HEK293 (cell line): ENCODE measurements around the gene FAM89B.
A peak's percentile ranks its signal among the peaks of the same experiment; 100 is the strongest.

ENCODE experiments used
- CTCF ChIA-PET: fragments of 350-600 bp; formaldehyde crosslinking; extraction: SDS; loops from one replicate; lab custom pipeline; 2021; ENCODE audit warnings: antibody characterized with exemption; lab: Yijun Ruan, JAX
- POLR2A ChIA-PET: fragments of 300-600 bp; formaldehyde crosslinking; extraction: SDS; loops from one replicate; lab custom pipeline; 2020; ENCODE audit warnings: antibody characterized with exemption, inconsistent platforms; lab: Yijun Ruan, JAX
- H3K27ac ChIP-seq: fragments of 200-500 bp; sonication (Bioruptor generic); 2 replicates; pipeline ENCODE4 v1.5.1; 2014; ENCODE audit warnings: low read depth, low read length, control low read depth, inconsistent platforms; ENCODE audit errors: extremely low read depth
- H3K36me3 ChIP-seq, 2 experiments: fragments of 200-500 bp in 1 of 2; sonication (Bioruptor generic) in 1 of 2; 1 replicate in 1 of 2; 2 replicates in 1 of 2; pipeline ENCODE4 v1.5.1; 2014 to 2017; ENCODE audit warnings: inconsistent platforms in 2 of 2, low read length in 2 of 2; ENCODE audit not compliant: control insufficient read depth in 2 of 2, insufficient read depth in 1 of 2
- H3K4me1 ChIP-seq: fragments of 200-500 bp; sonication (Bioruptor generic); 2 replicates; pipeline ENCODE4 v1.5.1; 2014; ENCODE audit warnings: mild to moderate bottlenecking, low read length, inconsistent platforms; ENCODE audit not compliant: control insufficient read depth, insufficient read depth
- H3K4me3 ChIP-seq: 2 replicates; pipeline ENCODE4 v1.5.1; 2011; ENCODE audit warnings: low read depth, mild to moderate bottlenecking, control low read depth, low read length, moderate library complexity
- H3K9me3 ChIP-seq: fragments of 200-500 bp; sonication (Bioruptor generic); 2 replicates; pipeline ENCODE4 v1.5.1; 2014; ENCODE audit warnings: low read depth, low read length, inconsistent platforms; ENCODE audit not compliant: control insufficient read depth, insufficient read depth
- EGR2 ChIP-seq: fragments of 450-650 bp; formaldehyde crosslinking; IDR thresholded peaks from 2 replicates; pipeline ENCODE4 v1.5.1; 2016; ENCODE audit warnings: low read depth, missing biosample characterization, missing genetic modification characterization
- WT1 ChIP-seq: fragments of 450-650 bp; formaldehyde crosslinking; IDR thresholded peaks from 2 replicates; pipeline ENCODE4 v1.5.1; 2016; ENCODE audit warnings: missing biosample characterization, missing genetic modification characterization
- ZBTB17 ChIP-seq: fragments of 450-650 bp; formaldehyde crosslinking; IDR thresholded peaks from 2 replicates; pipeline ENCODE4 v1.5.1; 2016; ENCODE audit warnings: missing biosample characterization, missing genetic modification characterization
- ZBTB7A ChIP-seq: fragments of 450-650 bp; formaldehyde crosslinking; IDR thresholded peaks from 2 replicates; pipeline ENCODE4 v1.5.1; 2016; ENCODE audit warnings: low read depth, missing biosample characterization, missing genetic modification characterization
- ZFP3 ChIP-seq: fragments of 450-650 bp; formaldehyde crosslinking; IDR thresholded peaks from 2 replicates; pipeline ENCODE4 v1.5.1; 2016; ENCODE audit warnings: low read depth, missing biosample characterization, missing genetic modification characterization
- ZNF19 ChIP-seq: fragments of 450-650 bp; formaldehyde crosslinking; IDR thresholded peaks from 2 replicates; pipeline ENCODE4; 2016; ENCODE audit warnings: missing biosample characterization, missing genetic modification characterization, low read depth
- ZNF433 ChIP-seq: fragments of 450-650 bp; formaldehyde crosslinking; IDR thresholded peaks from 2 replicates; pipeline ENCODE4 v1.5.1; 2016; ENCODE audit warnings: missing biosample characterization, missing genetic modification characterization, low read depth
- ZNF747 ChIP-seq: fragments of 450-650 bp; formaldehyde crosslinking; IDR thresholded peaks from 2 replicates; pipeline ENCODE4 v1.5.1; 2016; ENCODE audit warnings: missing biosample characterization, missing genetic modification characterization
- ZNF768 ChIP-seq: fragments of 450-650 bp; formaldehyde crosslinking; IDR thresholded peaks from 2 replicates; pipeline ENCODE4 v1.5.1; 2018; ENCODE audit warnings: missing biosample characterization, mild to moderate bottlenecking, missing genetic modification characterization
- TF ChIP-seq, protein P1 (sequence below): fragments of 450-650 bp; IDR thresholded peaks from 2 replicates; pipeline ENCODE4 v1.5.1; 2018; ENCODE audit warnings: missing biosample characterization, mild to moderate bottlenecking, missing genetic modification characterization
- TF ChIP-seq, protein P2 (sequence below): fragments of 450-650 bp; formaldehyde crosslinking; IDR thresholded peaks from 2 replicates; pipeline ENCODE4 v1.5.1; 2017; ENCODE audit warnings: missing biosample characterization, missing genetic modification characterization
- TF ChIP-seq, protein P3 (sequence below): fragments of 450-650 bp; formaldehyde crosslinking; IDR thresholded peaks from 2 replicates; pipeline ENCODE4 v1.5.1; 2016; ENCODE audit warnings: missing biosample characterization, missing genetic modification characterization, low read depth
- TF ChIP-seq, protein P4 (sequence below): fragments of 450-650 bp; formaldehyde crosslinking; IDR thresholded peaks from 2 replicates; pipeline ENCODE4 v1.5.1; 2016; ENCODE audit warnings: missing biosample characterization, missing genetic modification characterization
- TF ChIP-seq, protein P5 (sequence below): fragments of 450-650 bp; formaldehyde crosslinking; IDR thresholded peaks from 2 replicates; pipeline ENCODE4 v1.5.1; 2016; ENCODE audit warnings: missing biosample characterization, missing genetic modification characterization

The FAM89B gene

DNA sequence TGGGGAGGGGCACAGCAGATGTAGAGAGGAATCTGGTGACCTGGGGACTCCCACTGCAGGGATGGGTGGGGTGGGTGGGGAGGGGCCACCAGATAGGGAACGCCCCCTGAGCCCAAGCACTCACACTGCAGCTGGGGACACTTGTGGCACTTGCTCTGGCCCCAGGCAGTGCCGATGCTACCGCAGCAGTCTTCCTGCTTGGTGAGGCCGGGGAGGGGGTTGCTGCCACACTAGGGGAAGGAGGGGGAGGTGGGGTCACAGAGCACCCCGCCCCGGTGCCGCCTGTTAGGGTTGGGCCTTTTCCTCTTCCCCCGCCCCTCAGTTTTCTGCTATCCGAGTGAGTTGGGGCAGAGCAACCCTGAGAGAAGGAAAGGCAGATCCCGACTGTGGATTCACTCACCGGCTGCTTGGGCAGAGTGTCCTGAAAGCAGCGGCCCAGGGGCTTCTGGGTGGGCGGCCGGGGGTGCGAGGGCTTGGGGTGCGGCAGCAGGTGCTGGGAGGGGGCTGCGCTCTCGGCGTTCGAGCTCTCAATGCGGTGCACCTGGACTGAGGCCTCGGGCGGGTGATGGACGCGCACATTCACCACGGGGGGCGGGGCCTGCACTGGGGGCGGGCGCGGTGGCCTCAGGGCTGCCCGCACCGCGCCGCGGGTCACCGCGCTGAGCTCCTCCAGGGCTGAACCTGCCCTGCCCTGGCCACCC, 18.9 kb upstream of the FAM89B start (continued):
- TF ChIP-seq, protein P1, sequence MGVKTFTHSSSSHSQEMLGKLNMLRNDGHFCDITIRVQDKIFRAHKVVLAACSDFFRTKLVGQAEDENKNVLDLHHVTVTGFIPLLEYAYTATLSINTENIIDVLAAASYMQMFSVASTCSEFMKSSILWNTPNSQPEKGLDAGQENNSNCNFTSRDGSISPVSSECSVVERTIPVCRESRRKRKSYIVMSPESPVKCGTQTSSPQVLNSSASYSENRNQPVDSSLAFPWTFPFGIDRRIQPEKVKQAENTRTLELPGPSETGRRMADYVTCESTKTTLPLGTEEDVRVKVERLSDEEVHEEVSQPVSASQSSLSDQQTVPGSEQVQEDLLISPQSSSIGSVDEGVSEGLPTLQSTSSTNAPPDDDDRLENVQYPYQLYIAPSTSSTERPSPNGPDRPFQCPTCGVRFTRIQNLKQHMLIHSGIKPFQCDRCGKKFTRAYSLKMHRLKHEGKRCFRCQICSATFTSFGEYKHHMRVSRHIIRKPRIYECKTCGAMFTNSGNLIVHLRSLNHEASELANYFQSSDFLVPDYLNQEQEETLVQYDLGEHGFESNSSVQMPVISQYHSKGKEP (tag by site-specific recombination), result 0 out of 2 replicates have a peak, but pooled peaks have one; percentile 34
- TF ChIP-seq ZFP3 (tag by site-specific recombination), result no peak

DNA sequence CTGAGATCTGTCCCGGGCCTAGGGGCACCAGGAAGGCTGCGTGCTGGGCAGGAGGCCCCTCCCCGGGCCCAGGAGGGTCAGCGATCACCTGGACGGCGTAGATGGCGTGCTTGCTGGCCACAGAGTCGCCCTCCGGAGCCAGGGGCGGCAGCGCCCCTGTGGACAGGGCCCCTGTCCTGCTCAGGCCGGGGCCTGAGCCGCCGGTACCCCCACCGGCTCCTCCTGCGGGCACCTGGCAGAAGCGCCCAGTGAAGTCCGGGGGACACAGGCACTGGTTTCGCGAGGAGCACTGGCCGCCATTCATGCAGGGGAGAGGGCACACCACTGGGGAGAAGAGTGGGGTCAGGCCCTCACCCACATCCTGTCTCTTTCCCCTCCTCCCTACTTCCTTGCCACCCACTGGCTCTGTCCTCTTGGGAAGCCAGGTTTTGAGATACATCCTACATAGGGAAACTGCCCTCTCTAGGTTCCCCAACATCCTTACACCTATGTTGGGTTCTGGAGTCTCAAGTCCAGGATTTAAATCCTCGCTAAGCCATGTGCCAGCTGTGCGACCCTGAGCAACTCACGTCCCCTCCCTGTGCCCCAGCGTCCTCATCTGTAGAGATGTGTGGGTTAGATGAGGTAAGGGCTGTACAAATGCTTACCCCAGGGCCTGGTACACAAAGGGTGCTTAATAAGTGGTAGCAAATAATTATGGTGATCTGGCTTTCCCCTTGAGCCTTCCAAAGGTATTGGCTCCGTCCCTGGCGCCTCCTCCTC, 18.1 kb upstream of the FAM89B start:
- no peak overlapping the region for H3K27ac ChIP-seq
- CTCF ChIA-PET, result interaction anchor here (0.5 to 4.3 kb wide), 2 partner anchors 12 to 137 kb away, joined by 5 to 53 read pairs; no protein-coding TSS in a partner anchor
- H3K4me1 ChIP-seq, result peaks cover 8% of the 10 kb centered on the region
- POLR2A ChIA-PET, result no interaction called here
- no peak for TF ChIP-seq WT1 (tag by site-specific recombination)
- TF ChIP-seq EGR2 (tag by site-specific recombination), result 0 out of 2 replicates have a peak, but pooled peaks have one; percentile 7
- no peak for TF ChIP-seq ZNF747 (tag by site-specific recombination)
- no peaks in the 10 kb centered on the region for H3K9me3 ChIP-seq
- H3K4me3 ChIP-seq, result no peak overlapping the region
- peaks cover 5 to 33% of the 10 kb centered on the region in 2 experiments; a peak in 2 of 3 replicates for H3K36me3 ChIP-seq

DNA sequence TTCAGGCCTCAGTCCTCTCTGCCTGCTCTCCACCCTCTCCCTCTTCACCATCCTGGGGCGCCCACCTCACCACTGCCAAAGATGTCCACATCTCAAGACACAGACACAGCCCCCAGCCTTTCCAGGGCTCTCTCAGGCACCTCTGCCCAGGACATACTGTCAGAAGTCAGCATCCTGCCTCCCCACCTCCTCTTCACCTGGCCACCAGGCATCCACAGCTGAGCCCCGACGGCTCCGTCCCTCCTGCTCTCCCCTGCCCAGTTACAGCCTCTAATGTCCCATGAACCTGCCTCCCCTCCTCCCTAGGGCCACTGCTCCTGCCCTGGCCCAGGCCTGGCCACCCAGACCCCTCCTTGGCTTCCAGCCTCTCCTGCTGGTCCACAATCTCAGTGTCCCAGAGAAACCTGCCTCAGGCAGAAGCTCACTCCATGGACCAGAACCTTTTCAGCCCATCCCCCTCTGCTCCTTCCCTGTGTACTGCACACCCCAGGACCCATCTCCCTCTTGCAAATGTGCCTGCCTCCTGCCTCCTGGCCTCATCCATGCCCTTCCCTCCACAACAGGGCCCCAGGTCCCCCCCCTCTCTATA, 17.4 kb upstream of the FAM89B start:
- ChIA-PET POLR2A (no interaction called here), CTCF (interaction anchor here (0.5 to 1.0 kb wide), 7 partner anchors 14 to 1458 kb away, joined by 3 to 5 read pairs (median 4); partner anchors contain the start of genes FAM89B and FIBP)
- no peak for TF ChIP-seq ZNF433 (tag by site-specific recombination)
- no peak for TF ChIP-seq ZNF19
- no peak for TF ChIP-seq ZNF768 (tag by site-specific recombination)
- no peak for TF ChIP-seq ZBTB7A (tag by site-specific recombination)
- TF ChIP-seq, protein P2, sequence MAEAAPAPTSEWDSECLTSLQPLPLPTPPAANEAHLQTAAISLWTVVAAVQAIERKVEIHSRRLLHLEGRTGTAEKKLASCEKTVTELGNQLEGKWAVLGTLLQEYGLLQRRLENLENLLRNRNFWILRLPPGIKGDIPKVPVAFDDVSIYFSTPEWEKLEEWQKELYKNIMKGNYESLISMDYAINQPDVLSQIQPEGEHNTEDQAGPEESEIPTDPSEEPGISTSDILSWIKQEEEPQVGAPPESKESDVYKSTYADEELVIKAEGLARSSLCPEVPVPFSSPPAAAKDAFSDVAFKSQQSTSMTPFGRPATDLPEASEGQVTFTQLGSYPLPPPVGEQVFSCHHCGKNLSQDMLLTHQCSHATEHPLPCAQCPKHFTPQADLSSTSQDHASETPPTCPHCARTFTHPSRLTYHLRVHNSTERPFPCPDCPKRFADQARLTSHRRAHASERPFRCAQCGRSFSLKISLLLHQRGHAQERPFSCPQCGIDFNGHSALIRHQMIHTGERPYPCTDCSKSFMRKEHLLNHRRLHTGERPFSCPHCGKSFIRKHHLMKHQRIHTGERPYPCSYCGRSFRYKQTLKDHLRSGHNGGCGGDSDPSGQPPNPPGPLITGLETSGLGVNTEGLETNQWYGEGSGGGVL (tag by site-specific recombination), result peak; percentile 62
- TF ChIP-seq, protein P3, sequence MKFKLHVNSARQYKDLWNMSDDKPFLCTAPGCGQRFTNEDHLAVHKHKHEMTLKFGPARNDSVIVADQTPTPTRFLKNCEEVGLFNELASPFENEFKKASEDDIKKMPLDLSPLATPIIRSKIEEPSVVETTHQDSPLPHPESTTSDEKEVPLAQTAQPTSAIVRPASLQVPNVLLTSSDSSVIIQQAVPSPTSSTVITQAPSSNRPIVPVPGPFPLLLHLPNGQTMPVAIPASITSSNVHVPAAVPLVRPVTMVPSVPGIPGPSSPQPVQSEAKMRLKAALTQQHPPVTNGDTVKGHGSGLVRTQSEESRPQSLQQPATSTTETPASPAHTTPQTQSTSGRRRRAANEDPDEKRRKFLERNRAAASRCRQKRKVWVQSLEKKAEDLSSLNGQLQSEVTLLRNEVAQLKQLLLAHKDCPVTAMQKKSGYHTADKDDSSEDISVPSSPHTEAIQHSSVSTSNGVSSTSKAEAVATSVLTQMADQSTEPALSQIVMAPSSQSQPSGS, result no peak
- TF ChIP-seq, protein P4, sequence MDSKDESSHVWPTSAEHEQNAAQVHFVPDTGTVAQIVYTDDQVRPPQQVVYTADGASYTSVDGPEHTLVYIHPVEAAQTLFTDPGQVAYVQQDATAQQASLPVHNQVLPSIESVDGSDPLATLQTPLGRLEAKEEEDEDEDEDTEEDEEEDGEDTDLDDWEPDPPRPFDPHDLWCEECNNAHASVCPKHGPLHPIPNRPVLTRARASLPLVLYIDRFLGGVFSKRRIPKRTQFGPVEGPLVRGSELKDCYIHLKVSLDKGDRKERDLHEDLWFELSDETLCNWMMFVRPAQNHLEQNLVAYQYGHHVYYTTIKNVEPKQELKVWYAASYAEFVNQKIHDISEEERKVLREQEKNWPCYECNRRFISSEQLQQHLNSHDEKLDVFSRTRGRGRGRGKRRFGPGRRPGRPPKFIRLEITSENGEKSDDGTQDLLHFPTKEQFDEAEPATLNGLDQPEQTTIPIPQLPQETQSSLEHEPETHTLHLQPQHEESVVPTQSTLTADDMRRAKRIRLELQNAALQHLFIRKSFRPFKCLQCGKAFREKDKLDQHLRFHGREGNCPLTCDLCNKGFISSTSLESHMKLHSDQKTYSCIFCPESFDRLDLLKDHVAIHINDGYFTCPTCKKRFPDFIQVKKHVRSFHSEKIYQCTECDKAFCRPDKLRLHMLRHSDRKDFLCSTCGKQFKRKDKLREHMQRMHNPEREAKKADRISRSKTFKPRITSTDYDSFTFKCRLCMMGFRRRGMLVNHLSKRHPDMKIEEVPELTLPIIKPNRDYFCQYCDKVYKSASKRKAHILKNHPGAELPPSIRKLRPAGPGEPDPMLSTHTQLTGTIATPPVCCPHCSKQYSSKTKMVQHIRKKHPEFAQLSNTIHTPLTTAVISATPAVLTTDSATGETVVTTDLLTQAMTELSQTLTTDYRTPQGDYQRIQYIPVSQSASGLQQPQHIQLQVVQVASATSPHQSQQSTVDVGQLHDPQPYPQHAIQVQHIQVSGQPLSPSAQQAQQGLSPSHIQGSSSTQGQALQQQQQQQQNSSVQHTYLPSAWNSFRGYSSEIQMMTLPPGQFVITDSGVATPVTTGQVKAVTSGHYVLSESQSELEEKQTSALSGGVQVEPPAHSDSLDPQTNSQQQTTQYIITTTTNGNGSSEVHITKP (tag by site-specific recombination), result no peak
- peak; percentile 58 for TF ChIP-seq ZBTB17
- TF ChIP-seq, protein P5, sequence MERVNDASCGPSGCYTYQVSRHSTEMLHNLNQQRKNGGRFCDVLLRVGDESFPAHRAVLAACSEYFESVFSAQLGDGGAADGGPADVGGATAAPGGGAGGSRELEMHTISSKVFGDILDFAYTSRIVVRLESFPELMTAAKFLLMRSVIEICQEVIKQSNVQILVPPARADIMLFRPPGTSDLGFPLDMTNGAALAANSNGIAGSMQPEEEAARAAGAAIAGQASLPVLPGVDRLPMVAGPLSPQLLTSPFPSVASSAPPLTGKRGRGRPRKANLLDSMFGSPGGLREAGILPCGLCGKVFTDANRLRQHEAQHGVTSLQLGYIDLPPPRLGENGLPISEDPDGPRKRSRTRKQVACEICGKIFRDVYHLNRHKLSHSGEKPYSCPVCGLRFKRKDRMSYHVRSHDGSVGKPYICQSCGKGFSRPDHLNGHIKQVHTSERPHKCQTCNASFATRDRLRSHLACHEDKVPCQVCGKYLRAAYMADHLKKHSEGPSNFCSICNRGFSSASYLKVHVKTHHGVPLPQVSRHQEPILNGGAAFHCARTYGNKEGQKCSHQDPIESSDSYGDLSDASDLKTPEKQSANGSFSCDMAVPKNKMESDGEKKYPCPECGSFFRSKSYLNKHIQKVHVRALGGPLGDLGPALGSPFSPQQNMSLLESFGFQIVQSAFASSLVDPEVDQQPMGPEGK (tag by site-specific recombination), result 0 out of 2 replicates have a peak, but pooled peaks have one; percentile 22
- Histone ChIP-seq H3K4me1 (peaks cover 13% of the 10 kb centered on the region), H3K36me3 (peaks cover 2 to 30% of the 10 kb centered on the region in 2 experiments; a peak in 2 of 3 replicates), H3K9me3 (no peaks in the 10 kb centered on the region), H3K27ac (no peak overlapping the region), H3K4me3 (no peak overlapping the region)
